HG02938 (cell line): ENCODE results near the gene CCDC88C.
A peak's percentile ranks its signal among the peaks of the same experiment; 100 is the strongest.
"Not testable (repeated sequence)": the region's sequence is repeated elsewhere in the genome, so short reads cannot be mapped to it uniquely, and the experiment has no call there.

Source experiments
- ATAC-seq: cut with Tn5 transposase; IDR thresholded peaks from one replicate; pipeline ENCODE4 v1.9.1; 2021; ENCODE audit warnings: mild to moderate bottlenecking, moderate library complexity; ENCODE audit not compliant: unreplicated experiment

CCDC88C gene

DNA sequence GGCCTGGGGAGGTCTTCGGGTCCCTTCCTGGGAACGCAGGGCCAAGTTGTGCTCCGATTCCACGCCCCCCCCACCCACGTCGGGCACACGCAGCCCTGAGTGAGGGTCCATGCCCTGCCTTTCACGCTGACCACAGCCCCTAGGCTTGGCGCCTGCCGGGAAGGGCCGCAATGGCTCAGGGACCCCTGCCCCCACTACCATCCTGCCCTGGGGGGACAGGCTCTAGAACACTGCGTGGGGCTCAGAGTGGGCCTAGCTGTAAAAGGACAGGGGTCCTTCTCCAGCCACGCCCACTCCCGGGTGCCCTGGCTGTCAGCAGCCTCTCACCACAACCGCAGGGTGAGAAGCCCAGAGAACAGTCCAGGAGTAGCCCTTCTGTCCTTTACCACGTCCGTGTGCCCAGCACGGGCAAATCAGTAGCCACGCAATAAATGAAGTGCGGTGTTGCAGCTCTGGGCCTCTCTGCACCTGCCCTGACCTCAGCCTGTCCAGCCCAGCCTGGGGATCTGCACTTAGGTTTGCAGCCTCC lies 163.8 kb downstream of the CCDC88C start:
- ATAC-seq: no peak

DNA sequence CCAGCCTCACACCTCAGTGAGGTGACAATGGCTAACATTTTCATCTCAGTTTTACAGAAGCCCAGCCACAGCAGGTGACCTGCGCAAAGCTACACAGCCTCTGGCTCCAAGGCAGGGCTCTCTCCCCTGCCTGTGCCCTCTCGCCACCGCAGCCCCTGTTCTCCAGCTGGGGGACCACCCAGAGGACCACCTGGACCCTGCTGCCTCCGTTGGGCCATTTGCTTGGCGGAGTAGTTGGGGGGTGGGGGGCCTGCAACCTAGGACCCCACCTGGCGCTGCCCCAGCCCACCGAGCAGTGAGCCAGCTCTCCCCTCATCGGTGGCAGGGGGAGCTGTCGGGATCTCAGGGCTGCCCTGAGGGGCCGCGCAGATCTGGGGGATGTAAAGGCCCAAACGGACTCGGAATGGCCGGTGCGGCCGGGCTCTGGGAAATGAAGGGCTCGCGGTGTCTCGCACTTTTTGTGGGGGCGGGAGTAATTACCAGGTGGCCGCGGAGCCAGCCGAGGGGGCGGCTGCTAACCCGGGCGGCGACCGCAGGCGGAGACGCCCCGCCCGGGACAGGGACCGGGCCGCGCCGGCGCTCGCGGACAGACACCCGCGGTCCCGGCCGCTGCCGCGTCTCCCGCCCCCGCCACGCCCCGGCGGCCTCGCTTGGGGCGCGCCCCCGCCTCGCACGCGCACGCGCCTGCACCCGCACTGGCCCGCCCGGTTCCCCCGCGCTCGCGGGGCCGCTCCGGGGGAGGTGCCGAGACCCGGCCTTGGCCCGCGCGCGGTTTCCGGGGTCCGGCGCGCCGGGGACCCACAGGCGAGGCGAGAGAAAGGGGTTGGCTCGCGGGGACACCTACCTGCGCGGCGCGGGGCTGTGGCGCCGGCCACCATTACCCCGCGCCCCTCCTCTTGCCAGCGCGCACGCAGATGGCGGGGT lies 164.5 kb downstream of the CCDC88C start:
- ATAC-seq: no peak

DNA sequence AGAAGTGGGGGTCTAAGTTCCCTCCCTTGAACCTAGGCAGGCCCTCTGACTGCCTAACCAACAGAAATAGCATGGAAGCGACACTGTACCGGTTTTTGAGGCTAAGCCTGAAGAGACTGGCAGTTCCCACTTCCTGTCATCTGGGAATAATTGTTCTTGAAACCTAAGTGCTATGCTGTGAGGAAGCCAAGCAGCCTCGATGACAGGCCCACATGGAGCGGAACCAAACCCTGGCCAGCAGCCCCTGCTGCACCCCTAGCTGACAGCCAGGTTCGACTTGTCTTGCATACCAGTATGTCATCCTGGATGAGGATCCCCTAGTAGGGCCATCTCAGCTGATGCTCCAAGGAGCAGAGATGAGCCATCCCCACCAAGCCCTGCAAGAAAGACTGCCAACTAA lies 166.7 kb downstream of the CCDC88C start:
- ATAC-seq: no peak

DNA sequence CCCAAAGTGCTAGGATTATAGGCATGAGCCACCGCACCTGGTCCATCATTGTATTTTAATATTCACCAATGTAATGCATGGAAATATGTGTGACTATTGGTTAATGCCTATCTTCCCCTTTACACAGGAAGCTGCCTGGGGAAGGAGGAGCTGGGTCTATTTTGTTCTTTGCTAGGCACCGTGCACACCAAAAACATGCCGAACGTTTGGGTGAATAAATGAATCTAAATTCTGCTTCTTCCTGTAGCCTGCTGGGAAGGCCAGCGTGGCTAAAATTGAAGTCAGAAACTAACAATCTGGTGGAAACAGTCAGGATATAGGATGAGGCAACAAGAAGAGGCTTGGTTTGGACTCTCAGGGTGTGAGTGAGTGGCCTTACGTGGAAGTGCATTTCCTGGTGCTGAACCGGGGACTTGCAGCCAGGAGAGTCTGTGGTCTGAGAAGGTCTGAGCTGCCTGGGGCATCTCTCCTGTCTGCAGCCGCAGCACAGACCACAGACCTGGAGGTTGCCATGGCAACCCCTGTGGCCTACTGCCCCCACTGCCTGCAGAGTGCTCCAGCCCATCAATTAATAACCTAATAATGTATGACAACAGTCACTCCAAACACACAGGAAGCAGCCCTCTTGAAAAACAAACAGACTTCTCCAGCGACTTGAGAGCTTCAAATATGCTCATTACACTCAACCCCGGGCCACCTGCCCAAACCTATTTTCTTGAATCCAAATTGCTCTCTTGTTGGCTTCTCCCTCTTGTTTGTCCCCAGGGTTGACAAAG lies 167.6 kb downstream of the CCDC88C start:
- peak; percentile 80 for ATAC-seq

DNA sequence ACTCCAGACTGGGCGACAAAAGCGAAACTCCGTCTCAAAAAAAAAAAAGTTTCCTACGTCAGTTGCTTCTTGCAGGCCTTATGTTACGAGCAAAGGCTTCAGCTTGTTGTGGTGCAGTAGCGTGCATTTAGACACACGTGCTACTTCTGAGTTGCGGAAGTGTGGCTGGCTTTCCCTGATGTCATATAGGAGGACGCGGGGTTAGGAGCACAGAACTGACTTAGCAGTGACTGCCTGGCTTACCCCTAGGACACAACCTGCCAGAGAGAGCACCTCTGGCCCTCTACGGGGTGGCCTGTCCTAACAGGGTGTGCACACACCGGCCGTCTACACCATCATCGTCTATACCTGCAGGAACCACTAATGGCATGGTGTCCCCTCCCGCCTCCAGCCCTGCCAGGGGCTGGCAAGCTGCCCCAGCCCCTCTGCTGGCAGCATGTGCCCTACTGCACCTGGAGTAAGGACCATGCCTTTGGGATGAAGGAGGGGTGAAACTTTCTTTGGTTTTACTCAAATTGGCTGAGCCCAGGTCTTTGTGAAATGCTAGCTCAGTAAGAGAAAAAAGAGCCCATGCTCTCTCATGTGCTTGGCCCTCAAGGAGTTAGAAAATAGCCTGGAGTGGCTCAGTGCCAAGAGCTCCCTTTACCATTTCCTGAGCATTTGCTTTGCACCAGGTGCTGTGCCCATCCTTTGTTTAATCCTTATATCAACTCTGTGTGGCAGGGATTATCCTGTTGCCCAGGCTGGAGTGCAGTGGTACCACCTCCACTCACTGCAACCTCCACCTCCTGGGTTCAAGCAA lies 171.4 kb downstream of the CCDC88C start:
- ATAC-seq: no peak

DNA sequence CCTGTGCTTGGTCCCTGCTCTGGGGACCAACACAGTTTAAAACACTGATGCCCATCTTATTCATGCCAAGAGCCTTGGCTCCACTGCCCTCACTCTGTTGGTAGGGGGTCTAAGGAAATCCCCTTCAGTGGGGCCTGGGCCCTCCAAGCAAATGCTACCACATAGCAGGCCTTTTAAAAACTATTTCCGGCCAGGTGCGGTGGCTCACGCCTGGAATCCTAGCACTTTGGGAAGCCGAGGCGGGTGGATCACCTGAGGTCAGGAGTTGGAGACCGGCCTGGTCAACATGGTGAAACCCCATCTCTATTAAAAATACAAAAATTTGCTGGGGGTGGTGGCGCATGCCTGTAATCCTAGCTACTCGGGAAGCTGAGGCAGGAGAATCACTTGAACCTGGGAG lies 172.0 kb downstream of the CCDC88C start:
- not testable (repeated sequence) for ATAC-seq

DNA sequence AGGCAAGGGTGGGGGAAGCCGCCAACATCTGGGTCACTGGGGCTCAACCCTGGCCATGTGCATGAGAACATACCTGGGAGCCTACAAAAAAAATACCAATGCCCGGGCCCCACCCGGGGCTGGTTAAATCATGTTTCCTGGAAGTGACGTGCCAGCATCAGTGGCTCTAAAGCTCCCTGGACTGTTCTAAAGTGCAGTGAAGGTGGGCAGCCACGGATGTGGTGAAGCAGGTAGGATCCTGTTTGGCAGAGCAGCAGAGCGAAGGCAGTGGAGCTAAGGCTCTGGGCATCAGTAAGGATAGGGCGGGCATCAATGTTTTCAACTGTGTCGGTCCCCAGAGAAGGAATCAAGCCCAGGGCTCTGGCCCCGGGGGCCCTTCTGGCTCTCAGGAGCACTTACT lies 172.6 kb downstream of the CCDC88C start:
- ATAC-seq: no peak

DNA sequence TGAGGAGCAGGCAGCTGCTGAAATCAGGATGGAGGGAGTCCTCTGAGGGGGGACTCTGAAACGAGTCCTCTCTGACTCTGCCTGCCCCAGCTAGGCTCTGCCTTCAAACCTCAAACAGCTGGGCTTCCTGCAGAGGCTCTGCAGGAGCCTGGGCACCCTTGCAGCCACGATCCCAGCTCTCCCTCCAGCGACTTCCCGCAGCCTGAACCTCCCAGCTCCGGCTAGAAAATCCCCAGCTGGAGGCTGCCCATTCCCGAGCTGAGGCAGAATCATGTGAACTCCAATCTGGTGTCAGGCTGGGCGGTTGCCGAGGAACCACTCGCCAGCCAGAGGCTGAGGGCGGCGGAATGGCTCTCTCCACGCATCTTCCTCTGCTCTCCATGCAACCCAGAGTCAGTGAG lies 173.1 kb downstream of the CCDC88C start, which contains the start of gene GPR68:
TSS of gene GPR68 (minus strand) at position 204 of the 401 bp plus-strand sequence. CDS start 9,654 bp downstream, outside the sequence.
- ATAC-seq: no peak

DNA sequence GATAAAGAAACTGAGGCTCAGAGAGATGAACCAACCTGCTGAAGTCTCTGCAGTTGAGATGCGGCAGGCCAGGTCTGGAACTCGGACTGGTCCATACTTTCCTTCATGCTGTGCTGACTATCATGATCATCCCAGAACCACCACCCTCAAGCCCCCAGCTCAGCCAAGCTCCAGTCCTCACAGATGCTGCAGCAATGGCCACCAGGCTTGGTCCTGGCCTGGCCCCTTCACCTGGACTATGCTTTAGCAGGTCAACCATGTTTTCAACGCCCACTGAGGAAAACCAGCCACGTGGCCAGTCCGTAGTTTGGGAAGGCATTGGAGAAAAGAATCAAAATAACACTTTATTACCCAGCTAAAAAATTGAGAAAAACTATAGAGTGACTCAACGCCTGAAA lies 174.5 kb downstream of the CCDC88C start:
- peak; percentile 8 for ATAC-seq

DNA sequence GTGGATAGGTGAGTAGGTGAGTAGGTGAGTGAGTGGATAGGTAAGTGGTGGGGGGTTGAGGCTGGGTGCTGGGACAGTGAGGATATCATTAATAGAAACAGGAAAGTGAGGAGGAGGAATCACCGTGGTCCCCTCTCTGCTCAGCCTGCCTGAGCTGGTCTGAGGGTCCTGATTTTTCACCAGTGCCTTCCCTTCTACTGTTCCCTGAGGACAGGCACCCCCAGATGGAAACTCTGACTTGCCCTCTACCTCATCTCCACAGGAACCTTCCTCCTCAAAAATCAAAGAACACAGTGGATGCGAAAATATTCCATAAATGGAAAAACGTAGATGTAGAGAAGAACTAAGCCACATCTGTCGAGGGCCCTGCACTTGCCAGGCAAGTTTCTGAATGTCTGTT lies 175.0 kb downstream of the CCDC88C start:
- no peak for ATAC-seq

DNA sequence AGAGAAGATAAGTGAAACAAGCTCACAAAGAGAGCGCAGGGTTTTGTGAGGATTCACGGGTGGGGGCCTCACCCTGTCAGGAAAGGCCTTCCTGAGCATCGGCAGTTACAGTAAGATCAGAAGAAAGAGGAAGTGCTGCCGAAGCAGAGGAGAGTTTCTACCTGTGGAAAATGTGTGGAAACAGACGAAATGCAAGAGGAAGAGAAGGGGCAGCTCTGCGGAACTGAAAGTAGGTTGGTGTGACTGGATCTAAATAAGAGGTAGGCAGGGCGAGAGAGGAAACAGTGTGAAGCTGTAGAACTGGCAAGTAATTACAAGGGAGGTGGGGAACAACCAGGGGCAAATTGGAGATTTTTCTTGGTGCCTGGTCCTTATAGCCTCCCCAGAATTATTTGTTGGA lies 175.8 kb downstream of the CCDC88C start:
- peak; percentile 61 for ATAC-seq

DNA sequence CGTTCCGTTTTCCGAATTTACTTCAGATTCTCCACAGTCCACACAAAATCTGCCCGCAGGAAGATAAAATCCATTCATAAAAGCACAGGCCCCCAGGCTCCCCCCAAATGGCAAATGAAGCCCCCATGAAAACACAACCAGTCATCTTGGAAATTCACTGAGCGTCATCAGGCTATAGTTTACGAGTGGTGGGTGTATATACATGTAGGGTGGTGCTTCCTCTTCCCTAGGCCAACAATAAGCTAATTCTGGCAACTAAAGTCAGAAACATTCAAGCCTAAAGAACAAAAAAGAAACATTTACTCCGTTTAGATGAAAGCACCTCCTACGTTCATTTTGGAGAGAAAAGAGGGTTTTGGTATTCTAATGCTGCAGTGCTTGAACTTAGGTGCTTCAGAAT lies 179.0 kb downstream of the CCDC88C start:
- no peak for ATAC-seq

DNA sequence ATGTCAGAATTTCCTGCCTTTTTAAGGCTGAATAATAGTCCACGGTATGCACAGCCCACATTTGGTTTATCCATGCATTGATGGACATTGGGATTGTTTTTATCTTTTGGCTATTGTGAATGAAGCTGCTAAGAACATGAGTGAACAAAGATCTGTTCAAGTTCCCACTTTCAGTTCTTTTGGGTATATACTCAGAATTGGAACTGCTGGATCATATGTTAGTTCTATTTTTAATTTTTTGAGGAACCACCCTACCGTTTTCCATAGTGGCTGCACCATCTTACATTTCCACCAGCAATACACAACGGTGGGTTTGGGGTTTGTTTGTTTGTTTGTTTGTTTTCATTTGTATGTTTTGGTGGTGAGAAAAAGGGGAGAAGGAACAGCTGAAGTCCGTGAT lies 179.5 kb downstream of the CCDC88C start:
- ATAC-seq: no peak

DNA sequence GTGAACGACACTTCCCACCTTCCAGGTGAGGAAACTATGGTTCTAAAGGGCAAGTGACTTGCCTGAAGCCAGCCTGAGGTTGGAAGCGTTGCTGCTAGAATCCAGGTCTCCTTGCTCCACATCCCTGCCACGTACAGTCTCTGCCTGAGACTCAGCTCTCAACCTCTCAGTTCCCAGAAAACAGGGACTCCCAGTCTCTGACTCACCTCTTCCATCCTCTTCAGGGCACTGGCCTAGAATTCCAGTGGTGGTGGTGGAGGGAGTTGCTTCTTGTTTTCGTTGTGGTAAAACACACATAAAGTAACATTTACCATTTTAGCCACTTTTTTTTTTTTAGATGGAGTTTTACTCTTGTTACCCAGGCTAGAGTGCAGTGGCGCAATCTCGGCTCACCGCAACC lies 180.4 kb downstream of the CCDC88C start:
- no peak for ATAC-seq

DNA sequence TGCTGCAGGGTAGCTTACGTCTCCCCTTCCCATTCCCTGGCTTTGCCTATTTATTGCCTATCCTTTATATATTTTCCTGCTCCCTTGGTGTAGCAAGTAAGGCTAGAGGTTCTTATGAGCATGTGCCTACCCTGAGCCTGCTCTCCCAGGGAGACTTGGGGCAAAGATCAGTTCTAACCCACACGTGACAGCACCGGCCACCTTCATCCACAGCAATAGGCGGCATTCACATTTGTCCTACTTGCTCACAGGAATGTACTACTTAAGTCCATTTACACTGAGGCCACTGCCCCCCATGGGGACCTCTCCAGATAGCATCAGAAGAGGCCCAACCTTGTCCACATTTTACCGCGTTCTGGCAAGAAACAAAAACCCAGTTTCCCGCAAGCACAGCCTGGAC lies 181.8 kb downstream of the CCDC88C start:
- ATAC-seq: no peak

DNA sequence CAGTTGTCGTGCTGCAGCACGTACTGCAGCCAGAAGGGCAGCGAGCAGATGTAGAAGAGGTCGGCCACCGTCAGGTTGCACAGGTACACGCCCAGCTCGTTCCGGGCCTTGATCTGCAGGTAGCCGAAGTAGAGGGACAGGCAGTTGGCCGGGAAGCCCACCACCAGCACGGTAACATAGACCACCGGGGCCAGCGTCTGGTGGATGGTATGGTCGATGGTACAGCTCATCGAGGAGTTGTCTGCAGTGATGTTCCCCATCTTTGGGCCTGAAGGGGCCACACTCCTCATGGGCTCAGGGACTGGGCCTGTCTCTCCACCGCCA lies 182.9 kb downstream of the CCDC88C start:
- ATAC-seq: no peak

DNA sequence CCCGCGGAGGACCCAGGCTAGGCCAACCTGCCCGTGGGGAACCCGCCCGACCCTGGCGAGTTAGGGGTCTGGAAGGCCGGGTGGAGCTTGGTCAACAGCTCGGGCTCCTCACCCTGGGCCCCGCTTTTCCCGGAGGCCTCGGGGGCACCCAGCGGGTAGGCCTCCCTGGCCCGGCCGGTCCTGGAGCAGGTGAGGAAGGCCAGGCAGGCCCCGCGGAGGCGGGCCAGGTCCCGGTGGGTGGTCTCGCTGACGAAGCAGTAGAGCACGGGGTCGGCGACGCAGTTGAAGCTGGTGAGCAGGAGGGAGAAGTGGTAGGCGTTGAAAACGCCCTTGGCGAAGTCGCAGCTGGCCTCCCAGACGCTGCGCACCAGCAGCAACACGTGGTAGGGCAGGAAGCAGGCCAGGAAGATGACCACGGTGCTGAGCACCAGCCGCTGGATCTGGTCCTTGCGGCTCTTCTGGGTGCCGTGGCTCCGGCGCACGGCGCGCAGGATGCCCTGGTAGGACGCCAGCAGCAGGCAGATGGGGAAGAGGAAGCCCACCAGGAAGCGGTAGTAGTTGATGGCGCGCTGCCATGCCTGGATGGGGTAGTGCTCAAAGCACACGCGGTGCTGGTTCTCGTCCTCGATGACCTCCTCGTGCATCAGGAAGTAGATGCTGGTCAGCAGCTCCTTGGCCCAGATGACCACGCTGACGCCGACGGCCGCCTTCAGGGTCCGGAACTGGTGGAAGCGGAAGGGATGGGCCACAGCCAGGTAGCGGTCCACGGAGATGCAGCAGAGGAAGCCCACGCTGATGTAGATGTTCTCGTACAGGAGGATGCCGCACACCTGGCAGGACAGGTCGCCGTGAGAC lies 183.5 kb downstream of the CCDC88C start:
- ATAC-seq: no peak

DNA sequence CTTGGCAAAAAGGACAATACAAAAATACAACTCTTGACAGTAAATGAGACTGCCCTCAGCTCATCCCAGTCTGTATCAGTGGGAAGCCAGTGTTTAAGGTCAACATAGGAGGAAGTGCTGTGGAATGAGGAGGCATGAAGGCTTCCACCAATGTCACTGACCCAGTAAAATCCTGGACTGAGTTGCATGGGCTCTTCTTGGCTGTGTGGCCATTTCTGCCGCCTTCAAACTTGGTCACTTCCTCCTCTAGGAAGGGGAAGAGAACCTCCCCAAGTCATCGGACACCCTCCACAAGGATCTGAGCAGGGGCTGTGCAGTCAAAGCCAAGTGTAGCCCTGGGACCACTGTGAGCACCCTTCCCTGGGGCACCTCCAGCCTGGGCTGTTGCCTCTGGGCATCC lies 185.0 kb downstream of the CCDC88C start:
- no peak for ATAC-seq

DNA sequence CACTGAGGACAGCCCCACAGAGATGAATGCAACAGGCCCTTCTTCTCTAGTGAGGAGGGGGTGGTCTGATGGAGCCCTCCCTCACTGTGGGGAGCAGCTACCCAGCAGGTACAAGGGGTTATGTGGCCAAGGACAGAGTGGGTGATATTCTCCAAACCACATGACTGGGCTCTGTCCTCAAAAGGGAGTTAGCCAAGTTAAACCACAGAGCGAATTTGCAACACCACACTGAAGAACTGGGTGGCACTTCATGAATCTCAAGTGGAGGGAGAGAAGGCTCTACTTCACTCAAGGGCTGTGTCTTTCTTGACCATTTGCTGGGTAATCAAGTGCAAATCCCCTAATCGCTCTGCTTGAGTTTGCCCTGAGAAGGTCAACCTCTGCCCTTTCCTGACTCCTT lies 185.6 kb downstream of the CCDC88C start:
- no peak for ATAC-seq

DNA sequence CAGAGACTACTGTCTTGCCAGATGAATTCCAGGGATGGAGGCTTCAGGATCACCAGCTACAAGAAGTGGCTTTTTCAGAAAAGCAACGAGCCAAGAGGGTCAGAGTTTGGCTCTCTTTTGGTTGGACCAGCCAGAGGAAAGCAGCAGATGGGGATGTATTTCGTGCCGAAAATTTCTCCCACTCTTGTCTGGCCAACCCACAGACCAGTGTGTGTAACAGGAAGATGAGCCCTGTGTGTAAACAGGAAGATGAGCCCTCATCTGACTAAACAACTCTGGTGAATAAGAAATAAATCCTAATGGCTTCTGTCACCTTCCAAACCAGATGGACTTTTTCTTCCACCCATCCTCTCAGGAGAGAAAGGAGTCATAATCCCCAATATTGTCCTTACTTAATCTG lies 186.2 kb downstream of the CCDC88C start:
- no peak for ATAC-seq
